ENCODE measurements around the gene KDM3B.

KDM3B gene

GRCh38 chr5:138402640-138403039, 50.2 kb downstream of the KDM3B start:
- DNase-seq (ENCODE audit: low read depth): no peak

GRCh38 chr5:138408023-138408422, 55.5 kb downstream of the KDM3B start:
- DNase-seq (ENCODE audit: low read depth): no peak

- DNase-seq (ENCODE audit: low read depth): peak; percentile 6
These were observed 58.6 kb downstream of the KDM3B start for GRCh38 chr5:138410996-138411640.

- no peak for DNase-seq (ENCODE audit: low read depth)
These were observed 66.0 kb downstream of the KDM3B start for GRCh38 chr5:138418444-138418843.

- no peak for DNase-seq (ENCODE audit: low read depth)
These were observed 72.6 kb downstream of the KDM3B start for GRCh38 chr5:138425079-138425478.

- no peak for DNase-seq (ENCODE audit: low read depth)
These were observed 83.5 kb downstream of the KDM3B start for GRCh38 chr5:138435943-138436342.

- no peak for DNase-seq (ENCODE audit: low read depth)
These were observed 85.7 kb downstream of the KDM3B start for GRCh38 chr5:138438003-138438723.

GRCh38 chr5:138438724-138439476, 86.4 kb downstream of the KDM3B start, which contains the start of gene REEP2:
Gene REEP2, plus strand, starts transcription at chr5:138439057. Its CDS starts 152 bp downstream, at chr5:138439209.
- no peak for DNase-seq (ENCODE audit: low read depth)

GRCh38 chr5:138439477-138440158, 87.1 kb downstream of the KDM3B start:
- no peak for DNase-seq (ENCODE audit: low read depth)

- no peak for DNase-seq (ENCODE audit: low read depth)
These were observed 87.9 kb downstream of the KDM3B start for GRCh38 chr5:138440159-138441073.

GRCh38 chr5:138441221-138441620, 88.7 kb downstream of the KDM3B start:
- no peak for DNase-seq (ENCODE audit: low read depth)

GRCh38 chr5:138444078-138444773, 91.7 kb downstream of the KDM3B start:
- DNase-seq (ENCODE audit: low read depth): no peak

GRCh38 chr5:138444774-138445546, 92.5 kb downstream of the KDM3B start:
- DNase-seq (ENCODE audit: low read depth): no peak

- no peak for DNase-seq (ENCODE audit: low read depth)
These were observed 93.2 kb downstream of the KDM3B start for GRCh38 chr5:138445547-138446271.

- no peak for DNase-seq (ENCODE audit: low read depth)
These were observed 95.6 kb downstream of the KDM3B start for GRCh38 chr5:138448070-138448469.

- no peak for DNase-seq (ENCODE audit: low read depth)
These were observed 96.3 kb downstream of the KDM3B start for GRCh38 chr5:138448481-138449398.

- no peak for DNase-seq (ENCODE audit: low read depth)
These were observed 97.2 kb downstream of the KDM3B start for GRCh38 chr5:138449501-138450239.
